ENCODE measurements around the gene AFDN.

DNA sequence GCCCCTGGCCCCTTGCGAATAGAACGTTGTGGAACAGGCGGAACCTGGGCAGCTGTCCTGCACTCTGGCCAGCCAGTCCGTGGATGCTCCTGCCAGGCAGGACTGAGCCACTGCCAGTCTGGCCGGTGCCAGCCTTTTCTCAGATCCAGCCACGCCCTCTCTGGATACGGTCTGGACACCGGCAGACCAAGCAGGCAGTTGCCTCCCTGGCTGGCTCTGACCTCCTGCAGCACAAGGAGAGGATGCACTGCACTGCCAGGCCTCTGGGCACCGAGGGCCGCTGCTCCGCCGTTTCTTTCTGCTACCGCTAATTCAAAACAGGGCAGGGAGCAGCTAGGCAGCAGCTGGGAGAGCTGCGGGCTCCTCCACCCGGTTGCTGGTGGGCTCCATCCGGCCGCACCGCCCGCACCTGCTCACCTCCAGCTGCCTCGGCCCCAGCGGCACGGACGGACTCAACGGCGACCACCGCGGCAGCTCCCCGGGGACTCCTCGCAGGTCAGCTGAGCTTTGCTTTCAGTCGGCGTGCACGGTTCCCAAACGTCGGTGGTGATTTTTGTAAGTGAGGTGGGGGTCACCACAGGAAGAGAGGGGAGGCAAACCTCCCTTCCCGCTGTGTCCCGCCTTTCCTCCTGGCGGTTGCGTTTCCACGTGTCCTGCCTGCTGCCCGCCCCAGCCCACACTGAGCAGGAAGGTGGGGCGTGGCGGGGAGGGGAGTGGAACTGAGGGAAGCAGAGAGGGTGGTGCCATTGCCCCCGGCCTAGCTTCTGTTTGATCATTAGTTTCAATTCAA is 30.3 kb upstream of the AFDN start:
- no peak for TF ChIP-seq EZH2 (IDR thresholded peaks at IDR 0.05; ENCODE audit: low read depth, unreplicated experiment)
- no peak for TF ChIP-seq POLR2AphosphoS5 (IDR thresholded peaks at IDR 0.05; ENCODE audit: low read depth)
- TF ChIP-seq, protein P1, sequence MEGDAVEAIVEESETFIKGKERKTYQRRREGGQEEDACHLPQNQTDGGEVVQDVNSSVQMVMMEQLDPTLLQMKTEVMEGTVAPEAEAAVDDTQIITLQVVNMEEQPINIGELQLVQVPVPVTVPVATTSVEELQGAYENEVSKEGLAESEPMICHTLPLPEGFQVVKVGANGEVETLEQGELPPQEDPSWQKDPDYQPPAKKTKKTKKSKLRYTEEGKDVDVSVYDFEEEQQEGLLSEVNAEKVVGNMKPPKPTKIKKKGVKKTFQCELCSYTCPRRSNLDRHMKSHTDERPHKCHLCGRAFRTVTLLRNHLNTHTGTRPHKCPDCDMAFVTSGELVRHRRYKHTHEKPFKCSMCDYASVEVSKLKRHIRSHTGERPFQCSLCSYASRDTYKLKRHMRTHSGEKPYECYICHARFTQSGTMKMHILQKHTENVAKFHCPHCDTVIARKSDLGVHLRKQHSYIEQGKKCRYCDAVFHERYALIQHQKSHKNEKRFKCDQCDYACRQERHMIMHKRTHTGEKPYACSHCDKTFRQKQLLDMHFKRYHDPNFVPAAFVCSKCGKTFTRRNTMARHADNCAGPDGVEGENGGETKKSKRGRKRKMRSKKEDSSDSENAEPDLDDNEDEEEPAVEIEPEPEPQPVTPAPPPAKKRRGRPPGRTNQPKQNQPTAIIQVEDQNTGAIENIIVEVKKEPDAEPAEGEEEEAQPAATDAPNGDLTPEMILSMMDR (conservative IDR thresholded peaks at IDR 0.05; ENCODE audit: low read depth in 2 of 2) = 0 out of 4 replicates have a peak, but pooled peaks of 1 of the 2 experiments have one; percentile 1
- TF ChIP-seq ZNF114 (CRISPR knock-in tag; IDR thresholded peaks at IDR 0.05) = no peak
- no peak for TF ChIP-seq STAT1 (IDR thresholded peaks at IDR 0.05; ENCODE audit: unreplicated experiment)
- no peak for TF ChIP-seq EZH2phosphoT487 (IDR thresholded peaks at IDR 0.05; ENCODE audit: unreplicated experiment)
- no peak for TF ChIP-seq NANOG (IDR thresholded peaks at IDR 0.05; ENCODE audit: borderline replicate concordance)
- TF ChIP-seq CREB1 (CRISPR knock-in tag; IDR thresholded peaks at IDR 0.05; ENCODE audit: low read depth) = no peak
- TF ChIP-seq, protein P2, sequence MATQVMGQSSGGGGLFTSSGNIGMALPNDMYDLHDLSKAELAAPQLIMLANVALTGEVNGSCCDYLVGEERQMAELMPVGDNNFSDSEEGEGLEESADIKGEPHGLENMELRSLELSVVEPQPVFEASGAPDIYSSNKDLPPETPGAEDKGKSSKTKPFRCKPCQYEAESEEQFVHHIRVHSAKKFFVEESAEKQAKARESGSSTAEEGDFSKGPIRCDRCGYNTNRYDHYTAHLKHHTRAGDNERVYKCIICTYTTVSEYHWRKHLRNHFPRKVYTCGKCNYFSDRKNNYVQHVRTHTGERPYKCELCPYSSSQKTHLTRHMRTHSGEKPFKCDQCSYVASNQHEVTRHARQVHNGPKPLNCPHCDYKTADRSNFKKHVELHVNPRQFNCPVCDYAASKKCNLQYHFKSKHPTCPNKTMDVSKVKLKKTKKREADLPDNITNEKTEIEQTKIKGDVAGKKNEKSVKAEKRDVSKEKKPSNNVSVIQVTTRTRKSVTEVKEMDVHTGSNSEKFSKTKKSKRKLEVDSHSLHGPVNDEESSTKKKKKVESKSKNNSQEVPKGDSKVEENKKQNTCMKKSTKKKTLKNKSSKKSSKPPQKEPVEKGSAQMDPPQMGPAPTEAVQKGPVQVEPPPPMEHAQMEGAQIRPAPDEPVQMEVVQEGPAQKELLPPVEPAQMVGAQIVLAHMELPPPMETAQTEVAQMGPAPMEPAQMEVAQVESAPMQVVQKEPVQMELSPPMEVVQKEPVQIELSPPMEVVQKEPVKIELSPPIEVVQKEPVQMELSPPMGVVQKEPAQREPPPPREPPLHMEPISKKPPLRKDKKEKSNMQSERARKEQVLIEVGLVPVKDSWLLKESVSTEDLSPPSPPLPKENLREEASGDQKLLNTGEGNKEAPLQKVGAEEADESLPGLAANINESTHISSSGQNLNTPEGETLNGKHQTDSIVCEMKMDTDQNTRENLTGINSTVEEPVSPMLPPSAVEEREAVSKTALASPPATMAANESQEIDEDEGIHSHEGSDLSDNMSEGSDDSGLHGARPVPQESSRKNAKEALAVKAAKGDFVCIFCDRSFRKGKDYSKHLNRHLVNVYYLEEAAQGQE (IDR thresholded peaks at IDR 0.05; ENCODE audit: unreplicated experiment) = no peak
- TF ChIP-seq, protein P3, sequence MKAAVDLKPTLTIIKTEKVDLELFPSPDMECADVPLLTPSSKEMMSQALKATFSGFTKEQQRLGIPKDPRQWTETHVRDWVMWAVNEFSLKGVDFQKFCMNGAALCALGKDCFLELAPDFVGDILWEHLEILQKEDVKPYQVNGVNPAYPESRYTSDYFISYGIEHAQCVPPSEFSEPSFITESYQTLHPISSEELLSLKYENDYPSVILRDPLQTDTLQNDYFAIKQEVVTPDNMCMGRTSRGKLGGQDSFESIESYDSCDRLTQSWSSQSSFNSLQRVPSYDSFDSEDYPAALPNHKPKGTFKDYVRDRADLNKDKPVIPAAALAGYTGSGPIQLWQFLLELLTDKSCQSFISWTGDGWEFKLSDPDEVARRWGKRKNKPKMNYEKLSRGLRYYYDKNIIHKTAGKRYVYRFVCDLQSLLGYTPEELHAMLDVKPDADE (IDR thresholded peaks at IDR 0.05) = no peak
- no peak for TF ChIP-seq JUNB (IDR thresholded peaks at IDR 0.05; ENCODE audit: unreplicated experiment)
- TF ChIP-seq ZNF331 (CRISPR knock-in tag; IDR thresholded peaks at IDR 0.05; ENCODE audit: low read depth) = no peak
